GM12864 (cell line): ENCODE results near the gene DEFB128.
"Not testable (repeated sequence)": the region's sequence is repeated elsewhere in the genome, so short reads cannot be mapped to it uniquely, and the experiment has no call there.

Experiments used
- DNase-seq: peaks from one replicate; pipeline ENCODE4 v3.0.0-alpha.2; 2011; ENCODE audit warnings: low read depth
- H3K4me3 ChIP-seq: 2 replicates; pipeline ENCODE4 v1.5.1; 2011; ENCODE audit warnings: mild to moderate bottlenecking, low read depth, low read length, control low read depth
- CTCF ChIP-seq: IDR thresholded peaks from 2 replicates; pipeline ENCODE4 v1.5.1; 2011; ENCODE audit warnings: low read depth, mild to moderate bottlenecking, moderate library complexity, low read length, control low read depth, inconsistent platforms; ENCODE audit errors: missing control alignments

Gene DEFB128

GRCh38 chr20:189611-190010 is at the start of gene DEFB128:
DEFB128 (minus strand) TSS chr20:189711; CDS start chr20:189623, 88 bp downstream.
- DNase-seq: no peak
- no peak for TF ChIP-seq CTCF
- H3K4me3 ChIP-seq: no peak within 1 kb of the TSS

GRCh38 chr20:237929-238328 is 48.4 kb upstream of the DEFB128 start:
- no peak overlapping the region for H3K4me3 ChIP-seq

GRCh38 chr20:237489-237888 is 48.0 kb upstream of the DEFB128 start:
- no peak for TF ChIP-seq CTCF
- no peak overlapping the region for H3K4me3 ChIP-seq
- no peak for DNase-seq

More at GRCh38 chr20:237929-238328, 48.4 kb upstream of the DEFB128 start:
- DNase-seq: no peak
- TF ChIP-seq CTCF: no peak

DNA sequence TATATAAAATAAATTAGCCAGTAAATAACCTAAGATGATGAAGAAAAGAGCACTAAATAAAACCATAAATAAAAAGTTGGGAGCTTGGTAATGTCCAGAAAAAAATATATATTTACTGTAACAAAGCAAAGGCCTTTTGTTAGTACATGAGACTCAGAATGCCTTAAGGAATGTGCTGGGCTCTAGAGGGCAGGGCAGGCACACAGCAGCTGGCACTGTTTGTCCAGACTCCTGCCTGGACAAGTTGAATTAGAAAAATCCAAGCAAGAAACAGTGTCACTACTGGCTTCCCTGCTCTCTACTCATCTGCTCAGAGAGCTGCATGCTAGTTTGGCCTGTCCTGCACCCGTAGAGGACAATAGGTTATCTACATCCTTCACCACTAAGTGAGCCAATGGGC is 46.4 kb upstream of the DEFB128 start:
- no peak for DNase-seq
- no peak overlapping the region for H3K4me3 ChIP-seq
- TF ChIP-seq CTCF: no peak

DNA sequence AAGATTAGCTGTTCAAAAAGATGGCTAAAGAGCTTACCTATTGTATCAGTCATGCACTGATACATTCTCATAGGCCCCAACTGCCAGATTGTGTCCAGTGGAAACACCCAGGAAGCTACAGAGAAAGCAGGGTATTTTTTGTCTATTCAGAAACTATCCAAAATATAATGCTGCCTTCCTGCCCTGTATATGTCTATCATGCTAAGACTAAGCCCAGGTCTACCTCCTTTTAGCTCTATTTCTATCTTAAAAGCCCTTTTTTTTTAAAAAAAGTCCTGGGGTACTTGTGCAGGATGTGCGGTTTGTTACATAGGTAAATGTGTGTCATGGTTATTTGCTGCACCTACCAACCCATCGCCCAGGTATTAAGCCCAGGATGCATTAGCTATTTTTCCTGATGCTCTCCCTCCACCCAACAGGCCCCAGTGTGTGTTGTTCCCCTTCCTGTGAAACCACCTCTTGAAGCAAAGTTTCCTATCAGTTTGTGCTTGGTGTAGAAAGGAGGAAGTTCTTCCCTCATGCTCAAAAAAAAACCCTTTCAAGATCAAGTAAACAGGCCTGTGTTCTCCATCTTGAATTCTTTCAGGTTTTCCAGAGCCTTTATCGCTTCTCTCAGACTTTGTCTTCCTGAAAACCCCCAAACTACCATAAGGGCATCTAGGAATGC is 38.1 kb upstream of the DEFB128 start:
- DNase-seq: no peak
- TF ChIP-seq CTCF: no peak
- H3K4me3 ChIP-seq: no peak overlapping the region

- DNase-seq: no peak
- no peak for TF ChIP-seq CTCF
- no peak within 1 kb of the TSS for H3K4me3 ChIP-seq
These were observed 37.4 kb upstream of the DEFB128 start, which contains the start of gene DEFB129 for GRCh38 chr20:226958-227357. DEFB129 (plus strand) TSS chr20:227258; CDS start chr20:227289, 31 bp downstream.

DNA sequence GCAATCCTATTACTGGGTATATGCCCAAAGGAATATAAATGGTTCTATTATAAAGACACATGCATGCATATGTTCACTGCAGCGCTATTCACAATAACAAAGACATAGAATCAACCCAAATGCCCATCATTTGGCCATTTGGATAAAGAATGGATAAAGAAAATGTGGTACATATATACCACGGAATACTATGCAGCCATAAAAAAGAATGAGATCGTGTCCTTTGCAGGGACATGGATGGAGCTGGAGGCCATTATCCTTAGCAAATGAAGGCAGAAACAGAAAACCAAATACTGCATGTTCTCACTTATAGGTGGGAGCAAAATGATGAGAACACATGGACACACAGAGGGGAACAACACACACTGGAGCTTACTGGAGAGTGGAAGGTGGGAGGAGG is 36.4 kb upstream of the DEFB128 start:
- H3K4me3 ChIP-seq, DNase-seq: not testable (repeated sequence)
